GM12892 (cell line): Measurements from ENCODE around the gene RRAS.

Source experiments
- POLR2A ChIP-seq: IDR thresholded peaks from 2 replicates; pipeline ENCODE4 v1.6.1; 2011; ENCODE audit warnings: low read depth, low read length, control low read depth
- POLR2AphosphoS5 ChIP-seq: IDR thresholded peaks from 2 replicates; pipeline ENCODE4 v1.6.1; 2011; ENCODE audit warnings: low read depth, low read length, control low read depth

DNA sequence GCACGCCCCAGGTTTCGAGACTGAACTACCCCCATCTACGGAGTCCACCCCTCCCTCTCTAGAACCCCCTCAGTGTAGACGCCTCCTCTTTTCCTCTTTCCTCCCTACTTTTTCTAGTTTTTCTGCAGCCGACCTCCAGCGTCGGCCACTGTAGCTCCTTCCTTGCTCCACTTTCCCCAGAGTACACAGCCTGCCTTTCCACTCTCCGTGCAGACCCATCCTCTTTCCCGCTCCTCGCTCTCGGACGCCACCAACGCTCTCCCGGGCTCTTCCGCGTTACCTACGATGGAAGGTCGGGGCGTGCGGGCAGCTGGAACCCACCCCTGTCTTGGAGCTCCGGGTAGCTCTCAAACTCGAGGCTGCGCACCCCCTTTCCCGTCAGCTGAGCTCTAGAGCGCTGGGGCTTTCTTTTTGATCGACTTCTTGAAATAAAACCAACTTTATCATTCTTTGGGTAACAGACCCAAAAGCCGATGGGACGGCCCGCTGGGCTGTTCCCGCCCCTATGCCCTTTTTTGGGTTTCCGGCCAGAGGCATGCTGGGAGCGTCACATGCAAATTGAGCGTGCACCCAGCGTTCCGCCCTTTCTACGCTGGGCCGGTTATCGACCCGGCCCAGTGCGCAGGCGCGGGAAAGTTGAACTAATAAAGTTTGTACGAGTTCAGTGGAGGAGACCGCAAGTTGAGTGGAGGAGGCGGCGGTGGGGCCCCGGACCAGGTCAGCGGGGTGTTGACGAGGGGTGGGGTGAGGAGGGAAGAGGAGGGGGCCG, 25.6 kb upstream of the RRAS start, which contains the start of the genes BCL2L12 and IRF3:
- TF ChIP-seq POLR2A = peak; percentile 66
- TF ChIP-seq POLR2AphosphoS5 = no peak
